ENCODE results near the gene SEL1L. TPM values are rescaled to one million over a fixed set of nuclear protein-coding genes. Genes with fewer than 3 reads are reported as not detected.

The SEL1L gene
- polyA plus RNA-seq, 2 of the 4 experiments (the other 2 are of a cell fraction) = 25.9 to 43.2 TPM

GRCh38 chr14:81509321-81509720, 24.3 kb downstream of the SEL1L start:
- ChIA-PET POLR2A (no interaction called here), CTCF (interaction anchor here (0.8 kb wide), 1 partner anchor 10 kb away, joined by 3 read pairs; no protein-coding TSS in a partner anchor)
- no peak for DNase-seq (ENCODE audit: low read depth in 1 of 2, low spot score in 1 of 2)
- TF ChIP-seq EHMT2 (IDR thresholded peaks at IDR 0.05; ENCODE audit: low read depth) (no peak), CHD4 (IDR thresholded peaks at IDR 0.05; ENCODE audit: borderline replicate concordance) (no peak), REST (IDR thresholded peaks at IDR 0.05) (no peak), ZSCAN20 (CRISPR knock-in tag; IDR thresholded peaks at IDR 0.05) (no peak), SREBF2 (IDR thresholded peaks at IDR 0.05) (no peak), ZNF302 (CRISPR knock-in tag; IDR thresholded peaks at IDR 0.05) (no peak), MAZ (IDR thresholded peaks at IDR 0.05; ENCODE audit: borderline replicate concordance, low read depth, low read length) (no peak), RCOR1 (IDR thresholded peaks at IDR 0.05; ENCODE audit: low read depth, low read length) (no peak), EHF (CRISPR knock-in tag; IDR thresholded peaks at IDR 0.05) (no peak), HDAC2 (IDR thresholded peaks at IDR 0.05) (no peak), ZFP36 (IDR thresholded peaks at IDR 0.05; ENCODE audit: borderline replicate concordance, partially characterized antibody) (no peak)
- TF ChIP-seq, protein P1, sequence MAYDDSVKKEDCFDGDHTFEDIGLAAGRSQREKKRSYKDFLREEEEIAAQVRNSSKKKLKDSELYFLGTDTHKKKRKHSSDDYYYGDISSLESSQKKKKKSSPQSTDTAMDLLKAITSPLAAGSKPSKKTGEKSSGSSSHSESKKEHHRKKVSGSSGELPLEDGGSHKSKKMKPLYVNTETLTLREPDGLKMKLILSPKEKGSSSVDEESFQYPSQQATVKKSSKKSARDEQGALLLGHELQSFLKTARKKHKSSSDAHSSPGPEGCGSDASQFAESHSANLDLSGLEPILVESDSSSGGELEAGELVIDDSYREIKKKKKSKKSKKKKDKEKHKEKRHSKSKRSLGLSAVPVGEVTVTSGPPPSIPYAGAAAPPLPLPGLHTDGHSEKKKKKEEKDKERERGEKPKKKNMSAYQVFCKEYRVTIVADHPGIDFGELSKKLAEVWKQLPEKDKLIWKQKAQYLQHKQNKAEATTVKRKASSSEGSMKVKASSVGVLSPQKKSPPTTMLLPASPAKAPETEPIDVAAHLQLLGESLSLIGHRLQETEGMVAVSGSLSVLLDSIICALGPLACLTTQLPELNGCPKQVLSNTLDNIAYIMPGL (CRISPR knock-in tag; IDR thresholded peaks at IDR 0.05; ENCODE audit: borderline replicate concordance) = no peak
- TF ChIP-seq, protein P2, sequence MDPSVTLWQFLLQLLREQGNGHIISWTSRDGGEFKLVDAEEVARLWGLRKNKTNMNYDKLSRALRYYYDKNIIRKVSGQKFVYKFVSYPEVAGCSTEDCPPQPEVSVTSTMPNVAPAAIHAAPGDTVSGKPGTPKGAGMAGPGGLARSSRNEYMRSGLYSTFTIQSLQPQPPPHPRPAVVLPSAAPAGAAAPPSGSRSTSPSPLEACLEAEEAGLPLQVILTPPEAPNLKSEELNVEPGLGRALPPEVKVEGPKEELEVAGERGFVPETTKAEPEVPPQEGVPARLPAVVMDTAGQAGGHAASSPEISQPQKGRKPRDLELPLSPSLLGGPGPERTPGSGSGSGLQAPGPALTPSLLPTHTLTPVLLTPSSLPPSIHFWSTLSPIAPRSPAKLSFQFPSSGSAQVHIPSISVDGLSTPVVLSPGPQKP (IDR thresholded peaks at IDR 0.05; ENCODE audit: low read depth, low read length) = no peak
- TF ChIP-seq, protein P3, sequence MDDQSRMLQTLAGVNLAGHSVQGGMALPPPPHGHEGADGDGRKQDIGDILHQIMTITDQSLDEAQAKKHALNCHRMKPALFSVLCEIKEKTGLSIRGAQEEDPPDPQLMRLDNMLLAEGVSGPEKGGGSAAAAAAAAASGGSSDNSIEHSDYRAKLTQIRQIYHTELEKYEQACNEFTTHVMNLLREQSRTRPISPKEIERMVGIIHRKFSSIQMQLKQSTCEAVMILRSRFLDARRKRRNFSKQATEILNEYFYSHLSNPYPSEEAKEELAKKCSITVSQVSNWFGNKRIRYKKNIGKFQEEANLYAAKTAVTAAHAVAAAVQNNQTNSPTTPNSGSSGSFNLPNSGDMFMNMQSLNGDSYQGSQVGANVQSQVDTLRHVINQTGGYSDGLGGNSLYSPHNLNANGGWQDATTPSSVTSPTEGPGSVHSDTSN (IDR thresholded peaks at IDR 0.05) = no peak
- 92% methylated on average over 5 of the region's 5 CpGs for WGBS (ENCODE audit: missing lambda C conversion rate)
- peaks cover 23% of the 10 kb centered on the region for H3K4me1 ChIP-seq
- H3K4me2 ChIP-seq = no peak overlapping the region
- no peak for ATAC-seq
- H3K27ac ChIP-seq = no peak overlapping the region
- no peak for FAIRE-seq
- no peaks in the 10 kb centered on the region for H3K9me3 ChIP-seq
- H3K4me3 ChIP-seq = no peak overlapping the region

DNA sequence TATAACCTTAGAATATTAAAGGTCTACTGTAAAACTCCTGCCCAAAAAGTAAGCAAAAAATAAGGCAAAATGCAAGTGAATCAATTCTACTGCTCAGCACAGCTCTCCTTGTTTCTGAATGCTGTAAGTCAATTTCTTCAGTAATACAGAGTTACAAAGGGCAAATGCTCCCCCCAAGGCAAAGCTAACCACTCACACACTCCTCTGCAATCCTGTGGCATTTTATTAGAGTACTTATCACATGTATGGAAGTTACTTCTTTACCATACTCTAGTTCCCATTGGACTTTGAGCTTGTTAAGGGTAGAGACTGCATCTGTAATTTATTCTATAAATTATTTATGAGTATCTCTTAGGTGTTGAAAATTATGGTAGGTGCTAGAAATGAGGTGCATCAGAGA, 27.2 kb downstream of the SEL1L start:
- Histone ChIP-seq H3K4me3 (no peak overlapping the region), H3K4me1 (peaks cover 13% of the 10 kb centered on the region), H3K4me2 (no peak overlapping the region), H3K9me3 (no peaks in the 10 kb centered on the region), H3K27ac (no peak overlapping the region)
- CTCF ChIA-PET = no interaction called here
- no peak for DNase-seq (ENCODE audit: low read depth in 1 of 2, low spot score in 1 of 2)
- no peak for ATAC-seq
- FAIRE-seq = no peak
- TF ChIP-seq POLR2AphosphoS2 (conservative IDR thresholded peaks at IDR 0.05; ENCODE audit: low read length) (no peak), ZSCAN20 (CRISPR knock-in tag; IDR thresholded peaks at IDR 0.05) (no peak), EHMT2 (IDR thresholded peaks at IDR 0.05; ENCODE audit: low read depth) (no peak), CBX2 (IDR thresholded peaks at IDR 0.05; ENCODE audit: borderline replicate concordance, low read depth) (no peak), JUNB (IDR thresholded peaks at IDR 0.05) (no peak), CHD2 (IDR thresholded peaks at IDR 0.05; ENCODE audit: low read length, partially characterized antibody) (no peak), ZFP36 (IDR thresholded peaks at IDR 0.05; ENCODE audit: borderline replicate concordance, partially characterized antibody) (no peak), SREBF2 (IDR thresholded peaks at IDR 0.05) (no peak), CBX8 (IDR thresholded peaks at IDR 0.05) (no peak), HOXB13 (CRISPR knock-in tag; IDR thresholded peaks at IDR 0.05; ENCODE audit: low read depth) (no peak)
- POLR2A ChIA-PET = no interaction called here
